NCI-H1436 (cell line): Measurements from ENCODE around the gene ACAN.
A peak's percentile ranks its signal among the peaks of the same experiment; 100 is the strongest.

ENCODE experiments used
- DNase-seq: peaks from one replicate; lab custom pipeline; 2025; lab: John Stamatoyannopoulos, UW

The ACAN gene

DNA sequence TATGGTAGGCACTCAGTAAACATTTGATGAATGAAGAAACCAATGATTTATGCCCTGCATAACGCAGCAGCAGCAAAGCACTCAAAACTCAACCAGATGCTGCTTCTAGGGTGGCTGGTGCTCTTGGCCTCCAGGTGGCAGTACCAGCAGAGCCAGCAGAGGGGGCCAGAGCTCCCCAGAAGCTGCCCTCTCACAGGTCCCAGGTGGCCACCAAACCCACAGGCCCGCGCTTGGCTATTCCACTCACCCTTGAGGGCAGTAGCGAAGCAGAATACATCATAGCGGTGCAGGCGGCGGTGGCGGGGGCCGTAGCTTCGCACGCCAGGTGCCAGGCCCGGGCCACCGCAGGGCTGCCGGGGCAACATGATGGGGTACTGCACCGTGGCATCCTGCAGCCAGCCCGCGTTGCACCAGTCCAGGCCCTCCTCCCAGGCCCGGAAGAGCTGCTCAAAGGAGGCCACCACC is 75.5 kb downstream of the ACAN start:
- peak; percentile 79 for DNase-seq

DNA sequence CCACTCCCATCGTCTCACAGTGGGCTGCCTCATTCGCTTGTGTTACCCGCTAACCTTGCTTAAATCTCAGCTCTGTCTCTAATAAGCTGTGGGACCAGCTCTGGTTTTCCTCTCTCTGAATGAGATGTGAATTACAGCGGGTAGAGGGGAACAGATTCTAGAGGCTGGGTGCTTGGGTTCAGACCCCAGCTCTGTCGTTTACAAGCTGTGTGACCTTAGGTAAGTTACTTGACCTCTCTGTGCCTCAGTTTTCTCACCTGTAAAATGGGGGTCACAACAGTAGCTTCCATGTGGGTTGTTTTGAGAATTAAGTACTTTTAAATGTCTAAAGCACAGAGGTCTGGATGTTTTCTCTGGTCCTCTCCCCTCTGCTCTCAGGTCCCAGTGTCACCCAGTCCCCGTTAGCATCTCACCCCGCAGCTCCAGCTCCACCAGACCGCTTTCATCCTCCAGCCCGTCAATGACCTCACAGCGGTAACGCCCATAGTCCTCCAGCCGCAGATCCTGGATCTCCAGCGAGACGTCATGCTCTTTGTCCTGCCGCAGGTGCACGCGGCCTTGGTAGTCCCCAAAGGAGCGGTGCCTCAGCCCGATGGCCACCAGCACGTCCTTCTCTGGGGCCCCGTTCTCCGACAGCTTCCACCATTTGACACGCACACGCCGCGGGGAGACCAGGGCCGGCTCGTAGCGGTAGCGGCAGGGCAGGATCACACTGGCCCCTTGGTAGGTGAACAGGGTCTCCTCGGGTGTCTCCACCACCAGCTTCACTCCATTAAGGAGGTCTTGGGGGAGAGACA is 77.9 kb downstream of the ACAN start:
- no peak for DNase-seq

DNA sequence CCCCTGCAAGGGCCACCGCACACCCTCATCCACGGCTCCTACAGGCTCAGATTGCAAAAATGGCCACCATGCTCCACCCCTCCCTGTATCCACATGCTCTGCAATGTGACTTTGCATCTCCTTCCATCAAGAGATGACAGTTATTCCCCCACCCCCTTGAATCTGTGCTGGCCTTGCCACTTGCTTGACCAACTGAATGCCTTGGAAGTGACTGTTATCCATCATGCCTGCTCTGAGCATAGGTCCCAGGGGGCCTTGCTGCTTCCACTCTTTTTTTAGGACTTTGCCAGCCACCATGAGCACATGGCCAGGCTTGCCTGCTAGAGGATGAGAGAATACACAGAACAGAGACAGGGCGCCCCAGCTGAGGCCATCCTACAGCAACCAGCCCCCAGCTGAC is 78.5 kb downstream of the ACAN start:
- DNase-seq = no peak

DNA sequence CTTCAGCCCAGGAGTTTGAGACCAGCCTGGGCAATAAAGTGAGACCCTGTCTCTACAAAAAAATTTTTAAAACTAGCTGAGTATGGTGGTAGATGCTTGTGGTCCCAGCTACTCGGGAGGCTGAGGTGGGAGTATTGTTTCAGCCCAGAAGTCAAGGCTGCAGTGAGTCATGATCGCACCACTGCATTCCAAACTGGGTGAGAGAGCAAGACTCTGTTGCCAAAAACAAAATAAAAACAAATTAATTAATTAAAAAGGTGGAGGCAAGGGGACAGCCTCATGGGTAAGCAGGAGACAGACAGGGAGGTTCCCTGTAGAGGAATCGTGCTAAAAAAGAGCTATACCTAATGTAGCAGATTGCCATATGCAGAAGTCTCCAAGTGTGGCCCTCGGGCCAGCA is 79.5 kb downstream of the ACAN start:
- no peak for DNase-seq

DNA sequence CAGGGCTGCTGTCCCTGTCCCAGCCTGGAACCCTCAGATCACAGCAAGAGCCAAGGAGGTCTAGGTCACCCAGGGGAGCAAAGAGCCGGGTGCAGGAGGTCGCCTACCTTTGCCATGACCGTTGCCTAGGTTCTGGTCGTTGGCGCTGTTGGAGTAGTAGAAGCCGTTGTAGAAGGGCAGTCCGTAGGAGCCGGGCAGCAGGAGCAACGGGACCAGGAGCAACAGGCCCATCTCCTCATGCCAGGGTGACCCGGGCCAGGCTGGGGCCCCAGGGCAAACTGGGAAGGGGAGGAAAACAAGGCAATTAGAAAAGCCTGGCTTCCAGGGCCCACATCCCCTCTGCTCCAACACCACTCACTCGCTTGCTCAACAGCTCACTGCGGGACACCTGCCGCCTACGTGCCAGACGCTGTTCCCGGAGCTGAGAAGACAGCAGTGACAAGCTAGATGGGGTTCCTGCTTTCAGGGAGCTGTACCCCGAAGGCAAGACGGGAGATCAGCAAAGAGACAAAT is 83.9 kb downstream of the ACAN start:
- DNase-seq = no peak

DNA sequence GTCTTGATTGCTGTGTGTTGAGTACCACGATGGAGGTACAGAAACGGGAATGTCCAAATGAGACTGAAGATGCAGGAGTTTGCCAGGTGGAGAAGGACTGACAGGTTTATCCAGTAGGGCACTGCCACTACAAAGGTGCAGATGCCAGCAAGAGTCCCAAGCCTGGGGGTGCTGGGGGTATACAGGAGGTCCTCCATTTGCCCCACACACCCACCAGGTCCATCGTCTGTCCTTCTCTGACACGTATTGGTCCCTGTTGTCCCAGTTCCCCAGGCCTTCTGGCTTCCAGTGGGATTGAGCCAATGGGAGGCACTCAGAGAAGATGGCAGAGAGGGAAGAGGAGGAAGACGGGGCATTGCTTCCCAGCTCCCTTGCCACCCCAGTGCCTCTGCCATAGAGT is 85.5 kb downstream of the ACAN start:
- no peak for DNase-seq

DNA sequence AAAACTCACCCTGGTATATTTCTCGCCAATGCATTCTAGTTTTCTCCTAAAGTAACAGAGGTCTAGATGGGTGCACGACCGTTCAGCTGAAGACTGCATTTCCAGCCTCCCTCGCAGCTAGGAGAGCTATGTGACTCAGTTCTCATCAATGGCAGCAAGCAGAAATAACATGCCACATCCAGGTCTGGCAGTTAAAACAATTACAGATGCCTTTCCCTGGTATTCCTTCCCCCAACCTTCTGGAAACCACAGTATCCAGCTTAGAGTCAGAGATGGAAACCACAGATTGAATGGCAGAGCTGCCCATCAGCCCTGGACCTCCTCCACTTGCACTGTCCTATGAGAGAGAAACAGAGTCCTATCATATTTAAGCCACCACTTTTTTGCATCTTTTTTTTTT is 87.3 kb downstream of the ACAN start:
- no peak for DNase-seq

DNA sequence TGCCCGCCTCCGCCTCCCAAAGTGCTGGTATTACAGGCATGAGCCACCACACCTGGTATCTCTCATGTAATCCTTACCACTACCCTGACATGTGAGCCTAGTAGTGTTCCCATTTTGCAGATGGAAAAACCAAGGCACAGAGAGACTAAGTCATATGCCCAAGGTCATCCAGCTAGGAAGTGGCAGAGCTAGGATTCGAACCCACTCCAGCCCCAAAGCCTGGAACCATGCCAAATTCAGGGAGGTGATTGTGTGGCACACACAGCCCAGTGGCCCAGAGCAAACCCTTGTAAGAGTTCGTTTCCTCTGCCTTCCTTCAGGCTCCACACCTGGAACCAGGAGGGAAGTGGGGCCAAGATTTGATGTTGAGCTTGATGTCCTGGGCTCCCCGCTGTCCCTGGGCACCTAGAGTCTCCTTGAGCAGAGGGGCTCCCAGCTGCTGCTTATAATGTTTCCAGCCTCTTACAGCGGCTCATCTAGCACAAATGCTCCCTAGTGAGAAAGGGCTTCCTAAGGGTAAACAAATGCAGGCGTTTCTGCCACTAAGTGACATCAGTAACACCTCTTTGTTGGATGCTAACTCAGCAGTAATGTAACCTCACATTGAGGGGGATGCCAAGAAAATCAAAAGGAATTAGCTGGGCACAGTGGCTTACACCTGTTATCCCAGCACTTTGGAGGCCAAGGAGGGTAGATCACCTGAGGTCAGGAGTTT is 88.5 kb downstream of the ACAN start:
- DNase-seq = no peak

DNA sequence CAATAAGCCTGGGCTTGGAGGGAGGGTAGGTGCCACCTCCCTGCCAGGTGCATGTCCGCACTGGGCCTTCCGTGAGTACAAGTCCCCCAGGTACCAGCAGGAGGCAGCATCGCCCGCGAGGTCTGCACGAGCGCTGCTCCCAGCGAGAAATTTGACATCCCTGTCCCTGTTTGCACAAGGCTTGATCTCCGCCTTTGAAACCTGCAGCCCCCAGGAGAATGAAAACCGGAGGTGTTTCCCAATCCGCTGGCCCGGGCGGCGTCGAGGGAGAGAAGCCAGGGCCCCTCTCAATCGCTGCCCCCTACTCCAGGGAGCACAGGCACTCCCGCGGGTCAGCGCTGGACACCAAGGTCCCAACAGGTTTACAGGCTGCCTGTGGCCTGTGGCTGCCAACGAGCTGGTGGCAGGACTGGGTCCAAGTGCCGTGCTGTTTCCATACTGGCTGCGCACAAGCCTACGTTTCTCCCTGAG is 91.1 kb downstream of the ACAN start:
- peak; percentile 41 for DNase-seq

DNA sequence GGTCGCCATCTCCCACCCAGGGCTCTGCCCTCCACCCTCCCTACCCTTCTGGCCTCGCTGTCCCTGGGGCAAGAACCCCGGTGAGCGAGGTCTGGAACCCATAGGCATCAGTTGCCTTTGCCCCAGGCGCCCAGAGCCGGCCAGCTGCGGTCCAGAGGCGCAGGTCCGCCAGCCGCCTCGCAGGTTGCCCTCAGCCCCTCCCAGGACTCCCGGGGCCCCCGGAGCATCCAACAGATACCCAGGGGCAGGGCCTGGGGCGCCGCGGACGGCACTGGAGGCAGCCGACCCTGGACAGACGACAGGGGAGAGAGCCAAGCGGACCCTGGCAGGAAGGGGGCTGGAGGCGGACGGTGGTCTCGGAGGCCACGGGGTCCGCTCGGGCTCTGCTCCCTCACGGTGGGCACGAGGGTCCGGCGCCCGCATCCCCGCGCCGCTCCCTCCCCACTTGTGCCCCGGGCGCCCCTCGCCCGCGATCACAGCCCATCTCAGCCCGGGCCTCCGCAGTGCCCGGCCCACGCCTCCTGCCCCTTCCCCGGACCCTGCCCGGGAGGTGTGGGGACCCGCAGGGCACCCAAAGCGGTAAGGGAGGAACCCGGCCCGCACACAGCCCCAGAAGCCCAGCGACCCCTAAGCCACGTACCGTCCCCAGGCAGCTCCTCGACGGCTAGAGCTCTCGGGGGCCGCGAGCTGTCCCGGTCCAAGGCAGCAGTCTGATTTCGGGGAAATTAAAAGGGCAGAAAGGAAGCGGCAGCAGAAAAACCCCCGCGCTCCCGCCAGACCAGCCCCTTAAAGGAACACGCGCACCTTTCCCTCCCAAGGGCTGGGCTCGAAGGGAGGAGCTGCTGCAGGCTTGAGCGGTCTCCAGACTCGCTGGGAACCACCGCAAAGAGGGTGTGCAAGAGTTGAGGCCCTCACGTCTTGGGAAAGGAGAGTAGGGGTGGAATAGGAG is 91.9 kb downstream of the ACAN start, which contains the start of gene HAPLN3:
Gene HAPLN3, minus strand, starts transcription at position 726 of the 949 bp plus-strand sequence. CDS start 8,246 bp downstream, outside the sequence.
- no peak for DNase-seq

DNA sequence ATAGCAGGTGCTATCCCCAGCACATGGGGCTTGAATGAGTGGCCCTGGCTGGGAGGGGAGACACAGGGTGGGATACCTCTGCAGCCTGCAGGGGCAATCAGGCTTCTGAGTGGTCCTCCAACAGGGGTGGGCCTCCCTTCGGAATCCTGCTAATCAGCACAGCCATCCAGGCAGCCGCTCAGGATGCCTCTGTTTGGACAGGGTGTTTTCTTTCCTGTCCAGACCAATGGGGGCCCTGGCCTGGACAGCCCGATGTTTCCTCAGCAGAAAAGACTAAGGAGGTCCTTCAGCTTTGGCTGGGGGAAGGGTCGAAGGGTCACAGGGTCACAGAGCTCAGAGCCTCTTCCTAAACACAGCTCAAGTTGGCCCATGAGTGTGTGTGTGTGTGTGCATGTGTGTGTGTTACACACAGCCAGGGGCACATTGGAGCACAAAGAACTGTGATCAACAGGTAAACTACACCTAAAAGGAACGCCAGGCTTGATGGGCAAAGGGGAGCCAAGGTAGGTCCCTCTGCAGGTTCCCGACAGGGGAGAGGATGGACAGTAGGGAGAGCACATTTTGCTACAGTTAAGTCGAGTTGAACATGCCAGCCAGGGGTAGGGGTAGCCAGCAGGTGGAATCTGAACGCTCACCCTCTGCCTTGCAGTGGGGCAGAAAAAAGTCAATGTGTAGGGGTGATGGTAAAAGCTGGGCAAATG is 93.2 kb downstream of the ACAN start:
- no peak for DNase-seq

DNA sequence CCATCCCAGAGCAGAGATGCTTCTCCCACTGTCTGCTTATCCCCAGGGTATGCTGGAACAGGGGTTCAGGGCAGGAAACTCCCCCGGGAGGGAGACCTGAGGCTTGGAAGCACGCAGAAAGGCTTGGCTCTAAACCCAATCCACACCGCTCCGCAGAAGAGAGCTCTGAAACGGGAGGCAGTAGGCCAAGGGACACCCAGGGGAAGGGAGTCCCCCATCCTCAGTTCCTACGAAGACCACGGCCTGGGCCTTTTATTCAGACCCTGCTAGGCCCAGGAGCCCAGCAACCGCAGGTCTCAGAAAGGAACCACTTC is 93.9 kb downstream of the ACAN start:
- no peak for DNase-seq

DNA sequence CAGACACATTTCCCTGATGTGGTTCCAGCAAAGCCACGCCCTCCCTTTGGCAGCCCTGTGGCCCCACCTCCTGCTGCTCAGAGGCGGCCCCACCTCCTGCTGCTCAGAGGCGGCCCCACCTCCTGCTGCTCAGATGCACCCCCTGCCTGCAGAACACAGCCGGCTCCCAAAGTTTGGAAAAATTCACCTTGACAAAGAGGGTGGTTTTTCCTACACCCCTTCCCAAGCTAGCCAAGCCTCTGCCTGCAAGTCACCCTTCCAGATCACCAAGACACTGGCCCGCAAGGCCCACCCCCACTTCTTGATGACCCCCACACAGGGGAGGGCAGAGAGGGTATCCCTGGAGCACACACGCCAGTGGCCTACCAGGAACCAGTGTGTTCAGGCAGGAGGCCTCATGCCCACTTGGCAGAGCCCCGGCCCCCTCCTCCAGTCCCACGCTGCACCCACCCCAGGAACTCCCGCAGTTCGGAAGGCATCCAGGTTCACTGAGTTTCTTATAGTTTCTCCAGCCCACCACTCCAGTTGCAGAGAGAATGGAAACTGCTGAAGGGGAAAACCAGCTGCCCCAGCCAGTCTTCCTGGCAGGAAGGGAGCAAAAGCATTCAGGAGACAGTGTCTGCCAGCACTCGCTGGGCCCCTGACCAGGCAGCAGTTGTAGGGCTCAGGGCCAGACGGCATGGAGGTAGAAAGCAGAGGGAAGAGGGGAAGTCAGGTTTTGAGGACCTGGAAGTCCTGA is 94.4 kb downstream of the ACAN start:
- DNase-seq = peak; percentile 79

DNA sequence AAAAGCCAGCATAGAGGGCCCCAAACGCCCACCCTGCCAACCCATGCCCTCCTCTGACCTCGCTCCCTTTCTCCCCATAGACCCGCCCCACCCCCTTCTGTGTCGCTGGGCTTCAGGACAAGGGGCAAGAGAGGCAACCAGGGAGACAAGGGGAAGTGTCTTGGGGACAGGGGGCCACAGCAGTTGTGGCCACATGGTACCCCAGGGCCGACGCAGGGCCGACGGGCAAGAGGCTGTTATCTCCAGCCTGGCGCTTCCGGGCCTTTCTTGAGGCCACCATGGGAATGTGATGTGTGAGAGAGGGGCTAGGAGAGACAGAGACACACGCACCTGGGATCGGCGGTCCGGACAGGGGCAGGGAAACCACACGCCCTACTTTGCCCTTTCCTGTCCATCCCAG is 95.5 kb downstream of the ACAN start:
- no peak for DNase-seq

DNA sequence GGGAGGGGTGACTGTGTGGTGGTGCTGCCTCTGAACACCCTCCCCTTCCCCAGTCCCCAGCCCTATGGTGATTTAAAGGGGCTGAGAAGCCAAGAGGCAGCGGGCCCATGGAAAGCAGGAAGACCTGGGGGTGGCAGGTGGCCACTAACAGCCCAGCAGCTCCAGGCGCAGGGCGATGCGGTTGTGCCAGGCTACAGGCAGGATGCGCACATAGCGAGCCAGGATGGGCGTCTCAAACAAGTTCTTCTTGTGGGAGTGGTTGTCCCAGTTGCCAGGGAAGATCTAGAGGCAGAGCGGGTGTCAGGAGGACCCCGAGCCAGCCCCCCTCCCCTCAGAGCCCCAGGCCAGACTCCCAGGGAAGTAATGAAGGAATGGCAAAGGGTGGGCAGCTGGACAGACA is 96.0 kb downstream of the ACAN start:
- no peak for DNase-seq

DNA sequence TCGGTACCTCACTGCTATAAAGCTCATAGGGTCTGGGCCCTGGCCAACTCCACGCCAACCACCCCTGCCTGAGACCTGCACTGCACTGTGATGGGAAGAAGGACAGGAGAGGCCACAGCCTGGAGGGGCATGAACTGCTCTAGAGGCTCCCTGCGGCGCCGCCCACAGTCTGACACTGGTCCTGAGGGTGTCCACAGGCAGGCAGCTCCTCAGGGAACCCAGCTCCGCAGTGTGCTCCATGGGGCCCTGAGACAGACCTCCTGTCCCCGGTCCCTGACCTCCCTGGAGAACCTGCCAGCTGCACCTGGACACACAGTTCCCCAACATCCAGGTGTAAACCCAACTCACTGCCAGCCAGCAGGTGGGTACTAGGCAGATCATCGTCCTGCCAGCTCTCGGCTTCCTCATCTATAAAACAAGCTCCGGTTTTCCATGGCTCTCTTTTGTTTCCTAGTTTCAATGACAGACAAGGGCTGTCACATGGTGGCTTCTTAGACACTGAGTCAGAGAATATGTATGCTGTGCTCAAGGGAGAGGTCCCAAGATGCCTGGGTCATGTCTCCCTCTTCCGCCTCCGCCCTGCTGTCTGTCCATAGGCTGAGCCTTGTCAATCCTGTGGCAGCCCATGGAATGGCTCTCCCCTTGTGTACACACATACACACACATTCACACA is 97.2 kb downstream of the ACAN start:
- no peak for DNase-seq

DNA sequence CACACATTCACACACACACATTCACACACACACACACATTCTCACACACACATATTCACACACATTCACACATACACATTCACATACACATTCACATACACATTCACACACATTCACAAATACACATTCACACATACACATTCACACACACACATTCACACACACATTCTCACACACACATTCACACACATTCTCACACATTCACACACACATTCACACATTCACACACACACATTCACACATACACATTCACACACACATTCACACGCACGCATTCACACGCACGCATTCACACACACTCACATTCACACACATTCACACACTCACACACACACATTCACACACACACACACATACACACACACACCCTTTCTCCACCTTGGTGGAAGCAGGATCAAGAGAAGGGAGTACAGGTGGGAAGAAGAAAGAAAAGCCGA is 97.8 kb downstream of the ACAN start:
- no peak for DNase-seq

DNA sequence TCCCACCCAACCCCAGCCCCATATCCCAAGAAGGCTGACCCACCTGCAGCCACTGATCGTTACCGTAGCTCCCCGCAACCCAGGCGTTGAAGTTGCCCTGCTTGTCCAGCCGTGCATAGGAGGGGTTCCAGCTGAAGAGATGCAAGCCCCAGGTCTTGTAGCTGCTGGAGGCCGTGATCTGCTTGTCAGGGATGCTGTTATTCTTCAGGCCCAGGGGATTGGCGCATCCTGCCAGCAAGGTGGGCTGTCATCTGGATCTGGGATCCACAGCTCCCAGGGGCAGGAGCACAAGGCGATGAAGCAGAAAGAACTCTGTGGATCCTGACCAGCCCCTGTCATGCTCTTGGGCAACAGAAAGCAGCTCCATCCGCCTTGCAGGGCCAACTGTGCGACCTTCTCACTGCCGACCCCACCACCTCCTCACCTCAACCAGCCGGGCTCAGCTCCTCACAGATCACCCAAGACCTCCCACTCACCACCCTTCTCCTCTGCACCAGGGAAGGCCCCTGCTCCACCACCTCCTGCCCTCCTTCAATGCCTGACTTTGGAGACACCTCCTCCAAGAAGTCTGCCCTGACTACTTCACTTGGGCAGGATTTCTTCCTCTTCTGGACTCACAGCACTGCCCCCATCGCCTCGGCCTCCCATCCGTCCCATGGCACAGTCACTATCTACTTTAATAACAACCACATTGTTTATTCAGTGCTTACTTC is 98.4 kb downstream of the ACAN start:
- DNase-seq = no peak

DNA sequence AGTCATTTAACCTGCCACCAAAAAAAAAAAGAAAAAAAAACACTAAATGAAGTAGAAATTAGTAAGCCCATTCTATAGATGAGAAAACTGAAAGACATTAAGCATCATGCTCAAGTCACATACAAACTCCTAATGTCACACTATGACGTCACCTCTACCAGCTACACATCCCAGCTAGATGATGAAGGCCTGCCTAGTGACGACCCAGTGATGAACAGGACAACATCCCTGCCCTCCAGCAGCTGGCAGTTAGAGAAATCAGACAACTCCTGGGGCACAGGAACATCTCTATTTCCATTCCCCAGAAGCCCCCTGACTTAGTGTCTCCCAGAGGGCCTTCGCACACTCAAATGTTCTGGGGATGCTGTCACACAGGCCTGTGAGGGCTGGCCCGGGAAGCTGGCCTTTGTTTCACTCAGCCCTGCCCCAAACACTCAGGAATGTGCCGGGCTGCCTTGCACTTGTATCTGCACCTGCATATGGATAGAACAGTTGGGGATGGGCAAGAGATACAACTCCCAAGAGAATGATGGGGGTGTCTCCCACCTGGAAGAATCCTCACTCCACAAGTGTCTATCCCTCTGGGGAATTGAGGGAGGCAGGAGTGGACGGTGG is 99.1 kb downstream of the ACAN start:
- DNase-seq = no peak
